HepG2 (cell line): ENCODE data around the gene MRPL38. TPM values are rescaled to one million over a fixed set of nuclear protein-coding genes. Genes with fewer than 3 reads are reported as not detected.
A peak's percentile ranks its signal among the peaks of the same experiment; 100 is the strongest.

Source experiments
- BHLHE40 ChIP-seq: IDR thresholded peaks from 2 replicates; pipeline ENCODE4 v1.6.1; 2011; ENCODE audit warnings: low read length, improper control_type of control experiment
- IRF2 ChIP-seq: IDR thresholded peaks from 2 replicates; pipeline ENCODE4 v1.6.1; 2018; ENCODE audit warnings: missing genetic modification reagents, missing compliant biosample characterization
- KDM3A ChIP-seq: IDR thresholded peaks from 2 replicates; pipeline ENCODE4 v1.6.1; 2018; ENCODE audit warnings: low read depth, missing compliant biosample characterization
- MEIS2 ChIP-seq: sonication (generic); formaldehyde crosslinking; IDR thresholded peaks from 2 replicates; pipeline ENCODE4 v1.9.0; 2021; ENCODE audit warnings: mild to moderate bottlenecking, missing genetic modification reagents
- NFE2L2 ChIP-seq: fragments of 150-350 bp; IDR thresholded peaks from 2 replicates; pipeline ENCODE4 v1.6.1; 2014; ENCODE audit warnings: low read length
- TAF15 ChIP-seq: fragments of 200-400 bp; formaldehyde crosslinking; IDR thresholded peaks from one replicate; pipeline ENCODE4 v1.6.1; 2018; ENCODE audit warnings: mild to moderate bottlenecking, low read depth, low read length; ENCODE audit not compliant: poor library complexity, severe bottlenecking
- TP53 ChIP-seq: sonication (generic); formaldehyde crosslinking; conservative IDR thresholded peaks from 2 replicates; pipeline ENCODE4 v1.4.0; 2020; ENCODE audit warnings: missing genetic modification reagents
- ZNF282 ChIP-seq: fragments of 450-650 bp; IDR thresholded peaks from 2 replicates; pipeline ENCODE4 v1.6.1; 2018; ENCODE audit not compliant: partially characterized antibody
- ZNF703 ChIP-seq: sonication (generic); formaldehyde crosslinking; IDR thresholded peaks from 2 replicates; pipeline ENCODE4 v1.5.1; 2020; ENCODE audit warnings: missing genetic modification reagents, mild to moderate bottlenecking, moderate library complexity, borderline replicate concordance
- ZNF772 ChIP-seq: sonication (generic); formaldehyde crosslinking; IDR thresholded peaks from 2 replicates; pipeline ENCODE4 v1.5.0; 2020; ENCODE audit warnings: mild to moderate bottlenecking, missing genetic modification reagents
- ZNF782 ChIP-seq: sonication (generic); formaldehyde crosslinking; IDR thresholded peaks from 2 replicates; pipeline ENCODE4 v1.4.0; 2020; ENCODE audit warnings: missing genetic modification reagents, mild to moderate bottlenecking, borderline replicate concordance
- ZSCAN9 ChIP-seq: IDR thresholded peaks from 2 replicates; pipeline ENCODE4 v1.6.1; 2016; ENCODE audit warnings: borderline replicate concordance
- polyA plus RNA-seq, 8 experiments: library from polyadenylated mRNA; depleted of rRNA in 3 of 8; stranded (reverse) in 7 of 8; unstranded in 1 of 8; fragments of >200 nt; fragmentation: Illumina TruSeq in 4 of 8; extraction: Trizol in 4 of 8; gene quantifications; 2 replicates each; pipeline versions ENCODE4 v1.2.1 to v1.2.3, GENCODE V29; 2011 to 2016; ENCODE audit warnings: low read depth in 4 of 8, missing spikeins in 1 of 8, mixed read lengths in 1 of 8; ENCODE audit not compliant: insufficient read depth in 1 of 8
- total RNA-seq, 5 experiments: library from RNA; depleted of rRNA; stranded (reverse); fragments of >200 nt; fragmentation: Illumina TruSeq; extraction: Trizol; gene quantifications; 2 replicates each; pipeline ENCODE4 v1.2.3, GENCODE V29; 2016; ENCODE audit warnings: low read depth in 1 of 5
- TF ChIP-seq, protein P1 (sequence below): sonication (generic); formaldehyde crosslinking; IDR thresholded peaks from 2 replicates; pipeline ENCODE4 v1.4.0; 2020; ENCODE audit warnings: mild to moderate bottlenecking, missing genetic modification reagents
- TF ChIP-seq, protein P2 (sequence below): sonication (generic); formaldehyde crosslinking; IDR thresholded peaks from 2 replicates; pipeline ENCODE4 v1.4.0; 2020; ENCODE audit warnings: mild to moderate bottlenecking, missing genetic modification reagents
- TF ChIP-seq, protein P3 (sequence below): IDR thresholded peaks from 2 replicates; pipeline ENCODE4 v1.6.1; 2016

MRPL38 gene
- total and polyA plus RNA-seq, 2 of the 13 experiments (the other 11 are each of a cell fraction or from before 2014, with no cell fraction given), result 83.7 to 125 TPM

DNA sequence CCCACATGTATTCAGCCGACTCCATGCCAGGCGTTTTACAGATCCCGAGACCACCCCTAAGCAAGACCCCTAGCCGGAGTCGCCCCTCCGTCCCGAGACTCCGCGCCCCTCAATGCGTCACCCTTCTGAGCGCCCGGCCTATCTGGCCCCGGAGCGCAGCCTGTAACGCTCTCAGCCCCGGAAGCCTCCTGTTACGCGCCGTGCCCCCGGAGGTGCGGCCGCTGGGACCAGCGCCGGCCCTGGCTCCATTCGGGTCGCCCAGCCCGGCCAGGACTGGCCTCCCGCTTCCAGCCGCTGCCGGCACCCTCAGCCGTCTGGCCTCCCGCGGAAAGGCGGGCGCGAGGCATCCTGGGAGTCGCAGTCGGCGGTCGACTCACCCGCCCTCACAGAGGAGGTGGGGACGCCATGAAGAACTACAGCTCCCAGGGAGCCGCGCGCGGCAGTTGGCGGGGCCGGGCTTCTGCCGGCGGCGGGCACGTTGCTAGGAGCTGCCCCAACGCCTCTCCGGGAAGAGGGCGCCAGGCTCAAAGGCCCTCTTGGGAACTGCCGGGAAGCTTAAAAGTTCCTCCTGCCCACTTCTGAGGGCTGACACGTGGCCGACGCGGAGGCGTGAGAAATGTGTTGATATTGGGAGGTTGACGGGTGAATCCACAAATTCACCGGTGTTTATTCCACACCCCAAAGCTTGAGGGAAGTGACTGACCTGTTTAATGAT is 36.2 kb upstream of the MRPL38 start, which contains the start of gene FBF1 (continued):
- TF ChIP-seq, protein P1, sequence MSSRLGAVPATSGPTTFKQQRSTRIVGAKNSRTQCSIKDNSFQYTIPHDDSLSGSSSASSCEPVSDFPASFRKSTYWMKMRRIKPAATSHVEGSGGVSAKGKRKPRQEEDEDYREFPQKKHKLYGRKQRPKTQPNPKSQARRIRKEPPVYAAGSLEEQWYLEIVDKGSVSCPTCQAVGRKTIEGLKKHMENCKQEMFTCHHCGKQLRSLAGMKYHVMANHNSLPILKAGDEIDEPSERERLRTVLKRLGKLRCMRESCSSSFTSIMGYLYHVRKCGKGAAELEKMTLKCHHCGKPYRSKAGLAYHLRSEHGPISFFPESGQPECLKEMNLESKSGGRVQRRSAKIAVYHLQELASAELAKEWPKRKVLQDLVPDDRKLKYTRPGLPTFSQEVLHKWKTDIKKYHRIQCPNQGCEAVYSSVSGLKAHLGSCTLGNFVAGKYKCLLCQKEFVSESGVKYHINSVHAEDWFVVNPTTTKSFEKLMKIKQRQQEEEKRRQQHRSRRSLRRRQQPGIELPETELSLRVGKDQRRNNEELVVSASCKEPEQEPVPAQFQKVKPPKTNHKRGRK, result no peak
- TF ChIP-seq IRF2 (peak; percentile 94), ZNF772 (CRISPR knock-in tag) (peak; percentile 88), TAF15 (peak; percentile 98), ZSCAN9 (CRISPR knock-in tag) (peak; percentile 95), MEIS2 (CRISPR knock-in tag) (peak; percentile 91; the same call in 1 of the 2 replicates), BHLHE40 (peak; percentile 47; the same call in 1 of the 2 replicates), KDM3A (peak; percentile 91; the same call in 1 of the 2 replicates), ZNF703 (CRISPR knock-in tag) (no peak; the same call in 1 of the 2 replicates), NFE2L2 (no peak), TP53 (CRISPR knock-in tag) (no peak; the same call in 1 of the 2 replicates), ZNF282 (no peak), ZNF782 (CRISPR knock-in tag) (0 out of 2 replicates have a peak, but pooled peaks have one; percentile 56)
- TF ChIP-seq, protein P2, sequence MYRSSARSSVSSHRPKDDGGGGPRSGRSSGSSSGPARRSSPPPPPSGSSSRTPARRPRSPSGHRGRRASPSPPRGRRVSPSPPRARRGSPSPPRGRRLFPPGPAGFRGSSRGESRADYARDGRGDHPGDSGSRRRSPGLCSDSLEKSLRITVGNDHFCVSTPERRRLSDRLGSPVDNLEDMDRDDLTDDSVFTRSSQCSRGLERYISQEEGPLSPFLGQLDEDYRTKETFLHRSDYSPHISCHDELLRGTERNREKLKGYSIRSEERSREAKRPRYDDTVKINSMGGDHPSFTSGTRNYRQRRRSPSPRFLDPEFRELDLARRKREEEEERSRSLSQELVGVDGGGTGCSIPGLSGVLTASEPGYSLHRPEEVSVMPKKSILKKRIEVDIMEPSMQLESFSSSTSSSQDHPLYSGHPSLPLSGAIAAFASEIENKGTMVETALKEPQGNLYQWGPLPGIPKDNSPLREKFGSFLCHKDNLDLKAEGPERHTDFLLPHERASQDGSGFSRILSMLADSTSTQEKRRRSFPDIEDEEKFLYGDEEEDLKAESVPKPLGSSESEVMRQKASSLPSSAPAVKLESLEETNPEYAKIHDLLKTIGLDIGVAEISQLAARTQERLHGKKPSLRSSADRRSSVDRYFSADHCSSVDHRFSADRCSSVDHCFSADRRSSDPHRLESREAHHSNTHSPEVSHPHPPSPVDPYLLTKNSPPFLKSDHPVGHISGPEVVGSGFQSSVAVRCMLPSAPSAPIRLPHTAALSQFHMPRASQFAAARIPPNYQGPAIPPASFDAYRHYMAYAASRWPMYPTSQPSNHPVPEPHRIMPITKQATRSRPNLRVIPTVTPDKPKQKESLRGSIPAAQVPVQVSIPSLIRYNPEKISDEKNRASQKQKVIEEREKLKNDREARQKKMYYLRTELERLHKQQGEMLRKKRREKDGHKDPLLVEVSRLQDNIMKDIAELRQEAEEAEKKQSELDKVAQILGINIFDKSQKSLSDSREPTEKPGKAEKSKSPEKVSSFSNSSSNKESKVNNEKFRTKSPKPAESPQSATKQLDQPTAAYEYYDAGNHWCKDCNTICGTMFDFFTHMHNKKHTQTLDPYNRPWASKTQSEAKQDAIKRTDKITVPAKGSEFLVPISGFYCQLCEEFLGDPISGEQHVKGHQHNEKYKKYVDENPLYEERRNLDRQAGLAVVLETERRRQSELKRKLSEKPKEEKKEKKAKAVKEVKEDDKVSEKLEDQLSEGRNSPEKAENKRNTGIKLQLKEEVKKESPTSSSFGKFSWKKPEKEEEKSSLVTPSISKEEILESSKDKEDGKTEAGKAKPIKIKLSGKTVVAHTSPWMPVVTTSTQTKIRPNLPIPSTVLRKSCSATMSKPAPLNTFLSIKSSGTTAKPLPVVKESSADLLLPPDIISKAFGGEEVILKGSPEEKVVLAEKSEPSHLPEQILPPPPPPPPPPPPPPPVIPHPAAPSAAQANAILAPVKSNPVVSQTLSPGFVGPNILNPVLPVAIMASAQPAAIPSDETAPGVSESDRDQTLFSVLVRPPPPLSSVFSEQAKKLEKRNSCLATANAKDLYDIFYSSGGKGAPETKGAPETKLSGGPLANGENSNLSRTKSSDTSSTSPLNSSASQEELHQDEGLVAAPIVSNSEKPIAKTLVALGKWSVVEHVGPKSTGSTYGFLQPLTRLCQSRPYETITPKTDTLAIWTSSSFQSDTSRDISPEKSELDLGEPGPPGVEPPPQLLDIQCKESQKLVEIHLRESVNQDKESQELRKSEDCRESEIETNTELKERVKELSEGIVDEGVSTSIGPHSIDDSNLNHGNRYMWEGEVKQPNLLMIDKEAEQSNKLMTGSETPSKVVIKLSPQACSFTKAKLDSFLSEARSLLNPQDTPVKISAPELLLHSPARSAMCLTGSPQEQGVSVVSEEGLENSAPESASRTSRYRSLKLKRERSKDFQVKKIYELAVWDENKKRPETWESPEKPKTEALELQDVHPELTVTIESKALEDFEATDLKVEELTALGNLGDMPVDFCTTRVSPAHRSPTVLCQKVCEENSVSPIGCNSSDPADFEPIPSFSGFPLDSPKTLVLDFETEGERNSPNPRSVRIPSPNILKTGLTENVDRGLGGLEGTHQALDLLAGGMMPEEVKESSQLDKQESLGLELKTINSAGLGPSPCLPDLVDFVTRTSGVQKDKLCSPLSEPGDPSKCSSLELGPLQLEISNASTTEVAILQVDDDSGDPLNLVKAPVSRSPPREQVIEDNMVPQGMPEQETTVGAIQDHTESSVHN (CRISPR knock-in tag), result peak; percentile 74; the same call in 1 of the 2 replicates
- TF ChIP-seq, protein P3, sequence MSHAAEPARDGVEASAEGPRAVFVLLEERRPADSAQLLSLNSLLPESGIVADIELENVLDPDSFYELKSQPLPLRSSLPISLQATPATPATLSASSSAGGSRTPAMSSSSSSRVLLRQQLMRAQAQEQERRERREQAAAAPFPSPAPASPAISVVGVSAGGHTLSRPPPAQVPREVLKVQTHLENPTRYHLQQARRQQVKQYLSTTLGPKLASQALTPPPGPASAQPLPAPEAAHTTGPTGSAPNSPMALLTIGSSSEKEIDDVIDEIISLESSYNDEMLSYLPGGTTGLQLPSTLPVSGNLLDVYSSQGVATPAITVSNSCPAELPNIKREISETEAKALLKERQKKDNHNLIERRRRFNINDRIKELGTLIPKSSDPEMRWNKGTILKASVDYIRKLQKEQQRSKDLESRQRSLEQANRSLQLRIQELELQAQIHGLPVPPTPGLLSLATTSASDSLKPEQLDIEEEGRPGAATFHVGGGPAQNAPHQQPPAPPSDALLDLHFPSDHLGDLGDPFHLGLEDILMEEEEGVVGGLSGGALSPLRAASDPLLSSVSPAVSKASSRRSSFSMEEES, result peak; percentile 71; the same call in 1 of the 2 replicates
